ENCODE data around the gene CTXN1.
"Not testable (repeated sequence)": the region's sequence is repeated elsewhere in the genome, so short reads cannot be mapped to it uniquely, and the experiment has no call there.

Gene CTXN1

DNA sequence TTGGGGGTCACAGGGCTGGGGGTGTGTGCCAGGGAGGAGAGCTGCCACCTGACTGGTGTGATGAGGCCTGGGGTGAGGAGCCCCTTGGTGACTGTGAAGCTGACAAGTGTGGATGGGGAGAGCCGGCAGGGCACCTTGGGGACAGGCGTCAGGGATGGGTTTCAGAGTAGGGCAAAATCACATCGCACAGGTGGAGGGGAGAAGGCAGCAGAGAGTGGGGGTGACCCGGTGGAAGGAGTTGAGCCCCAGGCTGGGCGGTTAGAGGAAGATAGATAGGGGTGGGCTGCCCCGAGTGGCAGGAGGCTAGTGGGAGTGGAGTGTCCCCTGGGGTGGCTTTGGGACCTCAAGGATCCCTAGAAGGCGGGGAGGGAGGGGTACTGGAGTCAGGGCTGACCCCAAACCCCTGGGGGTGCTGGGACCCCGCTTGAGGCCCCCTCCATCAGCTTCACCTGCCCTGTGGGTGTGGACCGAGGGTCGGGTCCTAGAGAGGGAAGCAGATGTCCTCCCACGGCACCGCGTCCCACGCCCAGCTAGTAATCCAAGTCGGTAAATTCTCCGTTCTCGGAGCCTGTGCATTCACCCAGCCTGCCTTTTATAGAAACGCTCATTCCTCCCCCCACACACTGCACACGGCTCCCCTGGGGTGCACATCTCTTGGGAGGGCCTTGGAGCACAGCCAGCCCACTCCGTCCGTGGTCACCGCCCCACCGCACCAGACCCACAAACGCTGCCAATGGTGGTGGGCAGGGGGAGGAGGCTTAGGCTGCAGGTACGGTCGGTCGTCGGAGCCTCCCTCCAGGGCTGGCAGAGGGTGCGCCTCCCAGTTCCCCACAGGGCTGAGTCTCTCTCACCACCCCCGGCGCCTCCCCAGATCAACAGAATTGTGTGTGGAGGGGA is 2.4 kb downstream of the CTXN1 start:
- H3K27ac Mint-ChIP-seq, result peak overlapping the region; percentile 44
- H3K4me1 Mint-ChIP-seq (ENCODE audit: low read depth), result peaks cover 31% of the 10 kb centered on the region
- no peak overlapping the region for H3K4me3 Mint-ChIP-seq
- peaks cover 29% of the 10 kb centered on the region for H3K36me3 Mint-ChIP-seq (ENCODE audit: low read depth)
- no peaks in the 10 kb centered on the region for H3K9me3 Mint-ChIP-seq
- no peak for DNase-seq
- H3K27me3 Mint-ChIP-seq, result peaks cover 16% of the 10 kb centered on the region

DNA sequence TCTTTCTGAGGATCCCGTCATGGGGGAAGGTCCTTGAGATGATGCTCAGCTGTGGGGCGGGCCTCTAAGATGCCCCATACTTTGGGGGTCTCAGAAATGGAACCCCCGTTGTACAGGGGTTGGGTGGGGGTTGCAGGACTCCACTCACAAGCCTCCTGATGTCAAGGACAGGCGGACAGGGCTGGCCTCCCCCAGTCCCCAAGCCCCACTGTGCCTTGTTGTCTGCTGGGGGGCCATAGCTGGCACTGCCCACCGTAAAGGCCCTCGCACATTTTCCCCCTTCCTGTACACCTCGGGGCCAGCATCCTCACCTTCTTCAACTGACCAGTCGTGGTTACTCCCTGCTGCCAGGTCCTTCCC is 3.1 kb downstream of the CTXN1 start:
- Mint-ChIP-seq H3K4me3 (no peak overlapping the region), H3K27ac (no peak overlapping the region), H3K36me3 (ENCODE audit: low read depth) (peaks cover 22% of the 10 kb centered on the region), H3K4me1 (ENCODE audit: low read depth) (peaks cover 33% of the 10 kb centered on the region), H3K9me3 (no peaks in the 10 kb centered on the region), H3K27me3 (peaks cover 23% of the 10 kb centered on the region)
- no peak for DNase-seq

GRCh38 chr19:7921967-7922835 is 3.7 kb downstream of the CTXN1 start:
- peaks cover 35% of the 10 kb centered on the region for H3K4me1 Mint-ChIP-seq (ENCODE audit: low read depth)
- H3K27ac Mint-ChIP-seq, result no peak overlapping the region
- no peak for DNase-seq
- no peaks in the 10 kb centered on the region for H3K9me3 Mint-ChIP-seq
- H3K4me3 Mint-ChIP-seq, result no peak overlapping the region
- H3K36me3 Mint-ChIP-seq (ENCODE audit: low read depth), result peaks cover 19% of the 10 kb centered on the region
- peaks cover 26% of the 10 kb centered on the region for H3K27me3 Mint-ChIP-seq

GRCh38 chr19:7921302-7921966 is 4.5 kb downstream of the CTXN1 start:
- H3K27me3 Mint-ChIP-seq, result peaks cover 30% of the 10 kb centered on the region
- H3K36me3 Mint-ChIP-seq (ENCODE audit: low read depth), result peaks cover 16% of the 10 kb centered on the region
- peak overlapping the region; percentile 92 for H3K27ac Mint-ChIP-seq
- no peak for DNase-seq
- H3K4me1 Mint-ChIP-seq (ENCODE audit: low read depth), result peaks cover 36% of the 10 kb centered on the region
- no peaks in the 10 kb centered on the region for H3K9me3 Mint-ChIP-seq
- peak overlapping the region; percentile 79 for H3K4me3 Mint-ChIP-seq

- Mint-ChIP-seq H3K9me3 (no peaks in the 10 kb centered on the region), H3K27ac (peak overlapping the region; percentile 92), H3K27me3 (peaks cover 34% of the 10 kb centered on the region), H3K4me1 (ENCODE audit: low read depth) (peaks cover 36% of the 10 kb centered on the region), H3K4me3 (peak overlapping the region; percentile 79), H3K36me3 (ENCODE audit: low read depth) (peaks cover 14% of the 10 kb centered on the region)
- DNase-seq, result peak; percentile 98
Observed at GRCh38 chr19:7920519-7921301, 5.2 kb downstream of the CTXN1 start.

DNA sequence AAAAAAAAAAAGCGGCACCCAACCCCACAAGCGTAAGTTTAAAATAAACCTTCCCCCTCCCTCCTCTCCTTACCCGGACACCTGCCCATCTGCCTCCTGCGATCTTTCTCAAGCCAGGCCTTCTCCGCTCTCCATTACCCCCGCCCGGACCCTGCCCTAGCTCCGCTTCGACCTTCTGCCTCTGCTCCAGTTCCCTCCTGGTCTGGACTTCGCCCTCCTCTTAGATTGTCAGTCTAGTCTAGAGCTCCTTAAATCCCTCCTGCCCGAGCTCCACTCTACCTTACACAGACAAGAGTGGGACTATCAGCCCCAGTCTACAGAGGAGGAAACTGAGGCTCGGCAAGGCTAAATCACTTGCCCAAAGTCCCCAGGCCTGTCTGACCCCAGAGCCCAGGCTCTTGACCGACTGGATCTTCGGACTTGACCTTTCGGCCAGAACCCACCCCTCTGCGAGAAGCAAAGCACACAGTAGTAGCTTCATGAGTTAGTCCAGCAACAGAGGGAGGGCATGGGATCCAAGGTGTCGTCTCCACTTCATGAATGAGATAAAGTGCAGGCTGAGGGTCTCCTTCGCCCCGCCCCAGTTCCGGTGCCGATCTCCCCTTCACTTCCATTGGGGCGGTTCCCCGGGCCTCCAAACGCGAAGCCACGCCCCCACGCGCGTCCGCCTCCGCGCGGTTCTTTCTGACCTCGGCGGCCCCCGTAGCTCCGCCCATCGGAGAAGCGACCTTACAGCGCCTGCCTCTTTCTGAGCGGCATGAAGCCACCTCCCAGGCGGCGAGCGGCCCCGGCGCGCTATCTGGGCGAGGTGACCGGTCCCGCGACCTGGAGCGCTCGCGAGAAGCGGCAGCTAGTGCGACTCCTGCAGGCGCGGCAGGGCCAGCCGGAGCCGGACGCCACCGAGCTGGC is 6.1 kb downstream of the CTXN1 start, which contains the start of gene SNAPC2:
Gene SNAPC2, plus strand, starts transcription at position 729 of the 909 bp plus-strand sequence. Its CDS starts 29 bp downstream, at position 758.
- Mint-ChIP-seq H3K4me1 (ENCODE audit: low read depth) (peaks cover 38% of the 10 kb centered on the region), H3K27ac (peak within 1 kb of the TSS; percentile 92), H3K27me3 (peaks cover 42% of the 10 kb centered on the region), H3K4me3 (peak within 1 kb of the TSS; percentile 79), H3K9me3 (no peaks in the 10 kb centered on the region), H3K36me3 (ENCODE audit: low read depth) (peaks cover 14% of the 10 kb centered on the region)
- peak; percentile 98 for DNase-seq

DNA sequence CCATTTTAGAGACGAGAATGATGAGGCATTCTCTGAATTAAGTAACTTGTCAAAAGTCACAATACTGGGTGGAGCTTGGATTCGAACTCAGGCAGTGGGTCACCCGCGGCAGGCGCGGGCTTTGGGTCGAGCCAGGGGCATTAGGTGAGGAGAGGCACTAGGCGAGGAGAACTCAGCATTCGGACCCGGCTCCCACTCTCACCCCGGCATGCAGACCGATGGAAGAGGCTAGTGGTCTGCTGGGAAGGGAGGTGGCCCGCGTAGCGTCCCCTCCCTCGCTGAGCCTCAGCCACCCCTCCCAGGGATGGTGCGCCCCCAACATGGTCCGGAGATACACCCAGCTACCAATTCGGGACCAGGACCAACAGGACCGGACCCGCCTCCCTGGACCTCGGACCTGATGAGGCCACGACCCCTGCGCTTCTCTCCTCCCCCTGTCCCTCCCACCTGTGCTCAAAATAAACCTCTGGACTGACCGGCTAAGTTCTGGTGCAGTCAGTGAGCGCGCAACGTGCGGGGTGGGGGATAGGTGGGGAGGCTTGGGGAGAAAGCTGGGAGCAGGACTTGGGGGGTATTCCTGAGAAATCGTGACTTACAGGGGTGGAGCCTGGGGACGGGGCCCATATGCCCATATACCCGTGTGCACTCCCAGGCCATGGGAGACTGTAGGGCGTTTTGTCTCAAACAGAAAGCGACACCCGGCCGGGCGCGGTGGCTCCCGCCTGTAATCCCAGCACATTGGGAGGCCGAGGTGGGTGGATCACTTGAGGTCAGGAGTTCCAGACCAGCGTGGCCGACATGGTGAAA is 7.1 kb downstream of the CTXN1 start:
- H3K36me3 Mint-ChIP-seq (ENCODE audit: low read depth), result peaks cover 14% of the 10 kb centered on the region
- H3K27me3 Mint-ChIP-seq, result peaks cover 49% of the 10 kb centered on the region

DNA sequence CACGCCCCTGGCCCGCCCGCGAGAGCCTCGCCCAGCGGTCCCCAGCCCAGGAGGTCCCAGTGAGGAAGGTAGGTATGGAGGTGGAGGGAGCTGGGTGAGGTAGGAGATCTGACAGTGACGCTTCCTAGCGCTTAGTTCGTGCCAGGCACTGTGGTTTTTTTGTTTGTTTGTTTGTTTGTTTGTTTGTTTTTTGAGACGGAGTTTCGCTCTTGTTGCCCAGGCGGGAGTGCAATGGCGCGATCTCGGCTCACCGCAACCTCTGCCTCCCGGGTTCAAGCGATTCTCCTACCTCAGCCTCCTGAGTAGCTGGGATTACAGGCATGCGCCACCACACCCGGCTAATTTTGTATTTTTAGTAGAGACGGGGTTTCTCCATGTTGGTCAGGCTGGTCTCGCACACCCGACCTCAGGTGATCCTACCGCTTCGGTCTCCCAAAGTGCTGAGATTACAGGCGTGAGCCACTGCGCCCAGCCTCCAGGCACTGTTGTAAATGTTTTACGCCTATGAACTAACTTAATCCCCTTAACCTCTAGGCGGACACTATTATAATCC is 7.8 kb downstream of the CTXN1 start:
- DNase-seq, H3K27ac Mint-ChIP-seq, H3K4me3 Mint-ChIP-seq, H3K9me3 Mint-ChIP-seq: not testable (repeated sequence)
- Mint-ChIP-seq H3K36me3 (ENCODE audit: low read depth) (peaks cover 14% of the 10 kb centered on the region), H3K4me1 (ENCODE audit: low read depth) (peaks cover 37% of the 10 kb centered on the region), H3K27me3 (peaks cover 49% of the 10 kb centered on the region)

More for the DNA sequence above, 7.1 kb downstream of the CTXN1 start:
- peak overlapping the region; percentile 77 for H3K4me3 Mint-ChIP-seq
- H3K4me1 Mint-ChIP-seq (ENCODE audit: low read depth), result peaks cover 37% of the 10 kb centered on the region
- DNase-seq, result no peak
- no peaks in the 10 kb centered on the region for H3K9me3 Mint-ChIP-seq
- no peak overlapping the region for H3K27ac Mint-ChIP-seq

DNA sequence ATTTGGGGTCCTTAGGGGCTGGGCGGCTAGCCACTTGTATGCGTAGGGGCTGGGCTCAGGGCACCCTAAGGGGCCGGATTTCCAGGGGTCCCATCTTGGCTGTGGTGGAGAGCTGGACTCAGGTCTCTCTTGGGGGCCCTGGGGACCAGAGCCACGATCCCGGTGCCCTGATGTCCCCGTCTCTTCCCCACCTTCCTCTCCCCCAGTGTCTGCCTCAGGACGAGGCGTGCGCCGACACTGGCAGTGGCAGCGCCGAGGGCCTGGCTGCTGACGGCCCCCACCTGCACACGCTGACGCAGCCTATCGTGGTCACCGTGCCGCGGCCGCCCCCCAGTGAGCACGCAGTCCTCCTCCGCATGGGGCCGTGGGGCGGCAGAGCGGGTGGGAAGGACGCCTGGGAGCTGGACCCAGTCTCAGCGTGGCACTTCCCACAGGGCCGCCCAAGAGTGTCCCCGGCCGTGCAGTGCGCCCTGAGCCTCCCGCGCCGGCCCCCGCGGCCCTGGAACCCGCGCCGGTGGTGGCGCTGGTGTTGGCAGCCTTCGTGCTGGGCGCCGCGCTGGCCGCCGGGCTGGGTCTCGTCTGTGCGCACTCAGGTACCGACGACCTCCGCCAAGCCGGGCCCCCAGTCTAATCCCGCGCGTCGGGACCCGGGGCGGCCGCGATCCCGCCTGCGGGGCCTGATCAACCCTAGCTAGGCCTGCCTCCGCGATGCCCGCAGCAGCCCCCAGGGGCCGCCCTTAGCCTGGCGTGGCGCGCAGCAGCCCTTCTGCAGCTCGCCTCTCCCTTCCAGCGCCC is 8.5 kb downstream of the CTXN1 start:
- peaks cover 37% of the 10 kb centered on the region for H3K4me1 Mint-ChIP-seq (ENCODE audit: low read depth)
- peaks cover 49% of the 10 kb centered on the region for H3K27me3 Mint-ChIP-seq
- peak; percentile 75 for DNase-seq
- H3K36me3 Mint-ChIP-seq (ENCODE audit: low read depth), result peaks cover 17% of the 10 kb centered on the region
- H3K4me3 Mint-ChIP-seq, result peak overlapping the region; percentile 71
- no peak overlapping the region for H3K27ac Mint-ChIP-seq
- H3K9me3 Mint-ChIP-seq, result no peaks in the 10 kb centered on the region

DNA sequence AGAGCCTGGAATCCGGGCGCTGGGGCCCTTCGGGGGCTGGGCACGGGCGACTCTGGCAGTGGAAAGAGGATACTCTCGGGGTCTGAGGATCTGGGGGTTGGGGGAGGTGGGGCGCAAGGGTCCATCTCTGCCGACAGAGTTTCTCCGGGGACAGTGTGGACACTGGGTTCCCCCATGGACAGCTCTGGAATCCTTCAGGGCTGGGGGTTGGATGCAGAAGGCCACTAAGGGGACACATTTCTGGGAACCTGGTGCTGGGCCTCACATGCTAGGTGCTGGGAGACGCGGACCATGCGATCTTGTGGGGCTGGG is 9.0 kb downstream of the CTXN1 start:
- Mint-ChIP-seq H3K27me3 (peaks cover 49% of the 10 kb centered on the region), H3K36me3 (ENCODE audit: low read depth) (peaks cover 15% of the 10 kb centered on the region), H3K27ac (no peak overlapping the region), H3K4me1 (ENCODE audit: low read depth) (peaks cover 34% of the 10 kb centered on the region), H3K4me3 (peak overlapping the region; percentile 71), H3K9me3 (no peaks in the 10 kb centered on the region)
- DNase-seq, result no peak

GRCh38 chr19:7916103-7916954 is 9.6 kb downstream of the CTXN1 start:
- Mint-ChIP-seq H3K4me3 (peak overlapping the region; percentile 71), H3K36me3 (ENCODE audit: low read depth) (peaks cover 18% of the 10 kb centered on the region), H3K9me3 (no peaks in the 10 kb centered on the region), H3K4me1 (ENCODE audit: low read depth) (peaks cover 29% of the 10 kb centered on the region), H3K27ac (no peak overlapping the region), H3K27me3 (peaks cover 49% of the 10 kb centered on the region)
- peak; percentile 73 for DNase-seq

Measured in activated T-cell treated with anti-CD3 and anti-CD28 coated beads, Interleukin-2, amount 50 U/mL, for 24 hours (primary cell).